Spleen (tissue), 11 donors: ENCODE results near the gene RNH1. TPM values are rescaled to one million over a fixed set of nuclear protein-coding genes. Genes with fewer than 3 reads are reported as not detected.

Experiments used
- DNase-seq: peaks from one replicate; pipeline ENCODE4 v3.0.0-alpha.2; 2020
- H3K27ac ChIP-seq, 8 donors: fragments of 200-600 bp; sonication (generic) in 7 of 8; 1 replicate in 4 of 8; 2 replicates in 4 of 8; pipeline versions ENCODE4 v1.5.0 to v1.8.0; 2016 to 2021; ENCODE audit warnings: inconsistent platforms in 4 of 8, mild to moderate bottlenecking in 4 of 8, moderate library complexity in 1 of 8
- H3K27me3 ChIP-seq, 7 donors: fragments of 200-600 bp; sonication (generic) in 6 of 7; replicated peaks in 1 of 7; 1 replicate in 4 of 7; 2 replicates in 3 of 7; pipeline versions ENCODE4 v1.5.0 to v1.8.0; 2016 to 2021; ENCODE audit warnings: inconsistent platforms in 3 of 7, mild to moderate bottlenecking in 1 of 7
- H3K36me3 ChIP-seq, 6 donors: fragments of 200-600 bp; sonication (generic) in 5 of 6; 1 replicate in 4 of 6; 2 replicates in 2 of 6; pipeline versions ENCODE4 v1.5.0 to v1.8.0; 2016 to 2021; ENCODE audit warnings: inconsistent platforms in 2 of 6
- H3K4me1 ChIP-seq, 6 donors: fragments of 200-600 bp; sonication (generic) in 5 of 6; 1 replicate in 3 of 6; 2 replicates in 3 of 6; pipeline versions ENCODE4 v1.5.0 to v1.8.0; 2016 to 2021; ENCODE audit warnings: inconsistent platforms in 3 of 6
- H3K4me3 ChIP-seq, 8 donors: fragments of 200-600 bp; sonication (generic) in 7 of 8; 1 replicate in 4 of 8; 2 replicates in 4 of 8; pipeline versions ENCODE4 v1.5.0 to v1.8.0; 2016 to 2021; ENCODE audit warnings: inconsistent platforms in 4 of 8, mild to moderate bottlenecking in 4 of 8, moderate library complexity in 2 of 8
- H3K9me3 ChIP-seq, 8 donors: fragments of 200-600 bp; sonication (generic) in 7 of 8; 1 replicate in 4 of 8; 2 replicates in 4 of 8; pipeline versions ENCODE4 v1.5.0 to v1.8.0; 2016 to 2021; ENCODE audit warnings: inconsistent platforms in 4 of 8
- CTCF ChIP-seq, 11 experiments: fragments of 200-600 bp in 7 of 11; fragments of 450-650 bp in 4 of 11; sonication (generic) in 4 of 11; IDR thresholded peaks in 8 of 11; conservative IDR thresholded peaks in 3 of 11; 1 replicate in 7 of 11; 2 replicates in 4 of 11; pipeline versions ENCODE4 v1.4.0 to v1.8.0; 2016 to 2021; ENCODE audit warnings: antibody characterized with exemption in 11 of 11, inconsistent platforms in 4 of 11, mild to moderate bottlenecking in 1 of 11
- POLR2A ChIP-seq, 3 donors: fragments of 450-650 bp; IDR thresholded peaks; one replicate each; pipeline ENCODE4 v1.5.1; 2017; ENCODE audit warnings: antibody characterized with exemption in 3 of 3, mild to moderate bottlenecking in 1 of 3
- POLR2AphosphoS5 ChIP-seq, 3 donors: sonication (generic); formaldehyde crosslinking; IDR thresholded peaks; one replicate each; pipeline ENCODE4 v1.5.1; 2017; ENCODE audit warnings: antibody characterized with exemption in 3 of 3
- WGBS, 5 donors: extraction: QIAGEN DNeasy Blood & Tissue Kit in 3 of 5; methylation state at CpG; one replicate each; pipeline versions ENCODE4 v1.1.5 to v1.1.7; 2013 to 2018; 5-methylcytosine and 5-hydroxymethylcytosine counted together
- intact Hi-C: fragments of 100-400 bp; cut with DNase I; formaldehyde crosslinking; loops from one replicate; pipeline ENCODE4 v1.15.0; 2023; ENCODE audit warnings: low total_unique reads
- polyA plus RNA-seq, 3 donors: library from polyadenylated mRNA; stranded (reverse); fragments of 200-250 nt; gene quantifications; one replicate each; pipeline ENCODE4 v1.2.1, GENCODE V29; 2013
- total RNA-seq, 7 donors: library from RNA; depleted of rRNA in 3 of 7; stranded (reverse); fragments of >200 nt in 3 of 7; fragmentation: NEBNext Ultra II Directional in 4 of 7; extraction: Animal tissue kit (Norgen Biotek cat#: 25700) in 4 of 7; gene quantifications; one replicate each; pipeline versions ENCODE4 v1.1.0 to v1.2.1, GENCODE V29; 2016 to 2021
- donor health status: healthy with polysubstance abuse.
- donor health status: DM: no; HTN: no; CAD: no; lungs with moderate emphysema.
- donor health status: DM: no; HTN: no; CAD: no.
- donor health status: Bipolar disorder and iron deficiency.
- donor health status: healthy.
- donor health status: DM: no; HTN: no; CAD: no.
- donor health status: DM: yes; HTN: yes; CAD: no.

RNH1 gene
- total and polyA plus RNA-seq, 10 donors: 72.8 to 159 (median 145) TPM

GRCh38 chr11:488062-488461 lies 19.0 kb downstream of the RNH1 start:
- Histone ChIP-seq H3K4me3 (no peak overlapping the region), H3K27ac (no peak overlapping the region), H3K9me3 (no peaks in the 10 kb centered on the region), H3K27me3 (no peaks in the 10 kb centered on the region), H3K36me3 (peaks cover 0 to 60% (median 23%) of the 10 kb centered on the region in 6 donors), H3K4me1 (no peaks in the 10 kb centered on the region)
- TF ChIP-seq POLR2A (IDR thresholded peaks at IDR 0.05): no peak
- TF ChIP-seq CTCF (IDR thresholded peaks at IDR 0.05 in 8 of 11, conservative IDR thresholded peaks at IDR 0.05 in 3 of 11): no peak
- TF ChIP-seq POLR2AphosphoS5 (IDR thresholded peaks at IDR 0.05): no peak
- intact Hi-C loops: no loop called here
- 91 to 100% (median 93%) methylated on average over 2 to 25 of the region's 25 CpGs for WGBS, 5 donors
- no peak for DNase-seq

- WGBS, 5 donors: 80 to 92% (median 91%) methylated on average over 1 to 22 of the region's 22 CpGs
- Histone ChIP-seq H3K27me3 (no peaks in the 10 kb centered on the region), H3K4me3 (no peak overlapping the region), H3K36me3 (peaks cover 0 to 55% (median 19%) of the 10 kb centered on the region in 6 donors), H3K27ac (no peak overlapping the region), H3K9me3 (no peaks in the 10 kb centered on the region), H3K4me1 (no peaks in the 10 kb centered on the region)
- DNase-seq: no peak
- intact Hi-C loops: no loop called here
- TF ChIP-seq POLR2A (IDR thresholded peaks at IDR 0.05): no peak
Observed at GRCh38 chr11:487571-488021, 19.4 kb downstream of the RNH1 start.

GRCh38 chr11:486189-486588 lies 20.9 kb downstream of the RNH1 start:
- no peak overlapping the region for H3K4me3 ChIP-seq
- no peak for DNase-seq
- 91 to 98% (median 96%) methylated on average over 23 of the region's 23 CpGs for WGBS, 5 donors
- intact Hi-C loops: no loop called here
- H3K9me3 ChIP-seq: no peaks in the 10 kb centered on the region
- no peaks in the 10 kb centered on the region for H3K4me1 ChIP-seq
- TF ChIP-seq POLR2A (IDR thresholded peaks at IDR 0.05) (no peak), POLR2AphosphoS5 (IDR thresholded peaks at IDR 0.05) (no peak), CTCF (IDR thresholded peaks at IDR 0.05 in 8 of 11, conservative IDR thresholded peaks at IDR 0.05 in 3 of 11) (no peak)
- H3K27me3 ChIP-seq: no peaks in the 10 kb centered on the region
- H3K27ac ChIP-seq: no peak overlapping the region
- H3K36me3 ChIP-seq: peaks cover 0 to 45% (median 17%) of the 10 kb centered on the region in 6 donors

- intact Hi-C loops: no loop called here
- no peaks in the 10 kb centered on the region for H3K4me1 ChIP-seq
- no peak for DNase-seq
- H3K9me3 ChIP-seq: no peaks in the 10 kb centered on the region
- H3K27me3 ChIP-seq: no peaks in the 10 kb centered on the region
- no peak overlapping the region for H3K4me3 ChIP-seq
- H3K36me3 ChIP-seq: peaks cover 0 to 34% (median 2%) of the 10 kb centered on the region in 6 donors
- no peak overlapping the region for H3K27ac ChIP-seq
- TF ChIP-seq CTCF (IDR thresholded peaks at IDR 0.05 in 8 of 11, conservative IDR thresholded peaks at IDR 0.05 in 3 of 11): no peak
- TF ChIP-seq POLR2A (IDR thresholded peaks at IDR 0.05): no peak
- TF ChIP-seq POLR2AphosphoS5 (IDR thresholded peaks at IDR 0.05): no peak
- WGBS, 5 donors: 95 to 98% (median 98%) methylated on average over 37 to 38 of the region's 38 CpGs
Observed at GRCh38 chr11:484616-485015, 22.4 kb downstream of the RNH1 start.

GRCh38 chr11:479311-479710 lies 27.7 kb downstream of the RNH1 start:
- TF ChIP-seq POLR2AphosphoS5 (IDR thresholded peaks at IDR 0.05): peak in 1 of 3 donors; percentile 22
- no peak for TF ChIP-seq POLR2A (IDR thresholded peaks at IDR 0.05)
- TF ChIP-seq CTCF (IDR thresholded peaks at IDR 0.05 in 8 of 11, conservative IDR thresholded peaks at IDR 0.05 in 3 of 11): no peak
- H3K9me3 ChIP-seq: no peaks in the 10 kb centered on the region
- no peak overlapping the region for H3K27ac ChIP-seq
- 88 to 92% (median 90%) methylated on average over 12 to 13 of the region's 13 CpGs for WGBS, 5 donors
- H3K36me3 ChIP-seq: peaks cover 0 to 14% (median 0%) of the 10 kb centered on the region in 6 donors
- intact Hi-C loops: no loop called here
- H3K4me1 ChIP-seq: no peaks in the 10 kb centered on the region
- H3K4me3 ChIP-seq: no peak overlapping the region
- H3K27me3 ChIP-seq: no peaks in the 10 kb centered on the region
- no peak for DNase-seq
